CD4-positive, alpha-beta T cell (primary cell): Measurements from ENCODE around the gene HMGB1. TPM values are rescaled to one million over a fixed set of nuclear protein-coding genes. Genes with fewer than 3 reads are reported as not detected.

Experiments used
- ATAC-seq: fragments of 200-7000 bp; cut with Tn5 transposase; one replicate; pipeline ENCODE4 v1.10.0; 2022; ENCODE audit warnings: mild to moderate bottlenecking; ENCODE audit not compliant: poor library complexity
- CTCF ChIA-PET: fragments of 350-600 bp; sonication (Branson Sonifier 250); formaldehyde crosslinking; loops from one replicate; lab custom pipeline; 2021; ENCODE audit warnings: antibody characterized with exemption, inconsistent platforms; lab: Charles Lee
- POLR2A ChIA-PET: fragments of 350-600 bp; sonication (Branson Sonifier 250); formaldehyde crosslinking; loops from one replicate; lab custom pipeline; 2021; ENCODE audit warnings: antibody characterized with exemption, inconsistent platforms; lab: Charles Lee
- DNase-seq, 14 experiments: peaks; one replicate each; pipeline ENCODE4 v3.0.0-alpha.2; 2013 to 2020; ENCODE audit warnings: mixed read lengths in 2 of 14
- H3K27ac ChIP-seq, 2 donors: one replicate each; pipeline versions ENCODE4 v1.5.1 to v1.7.0; 2013; ENCODE audit warnings: low read length in 2 of 2, low read depth in 1 of 2, mild to moderate bottlenecking in 1 of 2
- H3K27me3 ChIP-seq, 2 experiments: 1 replicate in 1 of 2; 2 replicates in 1 of 2; pipeline versions ENCODE4 v1.6.1 to v1.7.0; 2013; ENCODE audit warnings: low read length in 2 of 2, control low read depth in 1 of 2, mild to moderate bottlenecking in 1 of 2, moderate library complexity in 1 of 2; ENCODE audit not compliant: insufficient read depth in 2 of 2, control insufficient read depth in 1 of 2
- H3K36me3 ChIP-seq: one replicate; pipeline ENCODE4 v1.6.1; 2013; ENCODE audit warnings: low read length, control low read depth; ENCODE audit not compliant: insufficient read depth
- H3K4me1 ChIP-seq: one replicate; pipeline ENCODE4 v1.6.1; 2013; ENCODE audit warnings: low read length, control low read depth; ENCODE audit not compliant: insufficient read depth
- H3K4me3 ChIP-seq: one replicate; pipeline ENCODE4 v1.5.1; 2013; ENCODE audit warnings: mild to moderate bottlenecking, low read length, moderate library complexity
- H3K9me3 ChIP-seq, 2 experiments: 1 replicate in 1 of 2; 2 replicates in 1 of 2; pipeline versions ENCODE4 v1.6.1 to v1.7.0; 2013; ENCODE audit warnings: low read length in 2 of 2, mild to moderate bottlenecking in 2 of 2, control low read depth in 1 of 2, moderate library complexity in 1 of 2; ENCODE audit not compliant: control insufficient read depth in 1 of 2, insufficient read depth in 1 of 2
- H3K27ac Mint-ChIP-seq: one replicate; pipeline ENCODE4 v1.8.0; 2020; ENCODE audit warnings: mixed read lengths
- H3K27me3 Mint-ChIP-seq: one replicate; pipeline ENCODE4 v1.8.0; 2021; ENCODE audit warnings: mixed read lengths
- H3K36me3 Mint-ChIP-seq: one replicate; pipeline ENCODE4 v1.8.0; 2021; ENCODE audit warnings: low read depth, mixed read lengths
- H3K4me1 Mint-ChIP-seq: one replicate; pipeline ENCODE4 v1.8.0; 2021; ENCODE audit warnings: low read depth, mixed read lengths
- H3K4me3 Mint-ChIP-seq: one replicate; pipeline ENCODE4 v1.8.0; 2020; ENCODE audit warnings: mild to moderate bottlenecking, mixed read lengths
- H3K9me3 Mint-ChIP-seq: one replicate; pipeline ENCODE4 v1.8.0; 2020; ENCODE audit warnings: mixed read lengths
- intact Hi-C, 2 experiments: fragments of 100-400 bp; cut with DNase I in 1 of 2; cut with micrococcal nuclease in 1 of 2; formaldehyde crosslinking; loops; one replicate each; pipeline versions ENCODE4 v1.15.1 to v1.9.0; 2023 to 2025; cut with DNase I, micrococcal nuclease
- total RNA-seq, 174 experiments: library from RNA in 2 of 174; stranded (reverse) in 2 of 174; gene quantifications; one replicate each; pipeline ENCODE4 v1.2.3 and lab custom pipeline; 2021 to 2026
- TF ChIP-seq, protein P1 (sequence below): fragments of 200-600 bp; IDR thresholded peaks from one replicate; pipeline ENCODE4 v1.8.0; 2022; ENCODE audit warnings: antibody characterized with exemption, mild to moderate bottlenecking

Gene HMGB1
- total RNA-seq, 2 experiments from 2014 or later, result 448 to 465 TPM

DNA sequence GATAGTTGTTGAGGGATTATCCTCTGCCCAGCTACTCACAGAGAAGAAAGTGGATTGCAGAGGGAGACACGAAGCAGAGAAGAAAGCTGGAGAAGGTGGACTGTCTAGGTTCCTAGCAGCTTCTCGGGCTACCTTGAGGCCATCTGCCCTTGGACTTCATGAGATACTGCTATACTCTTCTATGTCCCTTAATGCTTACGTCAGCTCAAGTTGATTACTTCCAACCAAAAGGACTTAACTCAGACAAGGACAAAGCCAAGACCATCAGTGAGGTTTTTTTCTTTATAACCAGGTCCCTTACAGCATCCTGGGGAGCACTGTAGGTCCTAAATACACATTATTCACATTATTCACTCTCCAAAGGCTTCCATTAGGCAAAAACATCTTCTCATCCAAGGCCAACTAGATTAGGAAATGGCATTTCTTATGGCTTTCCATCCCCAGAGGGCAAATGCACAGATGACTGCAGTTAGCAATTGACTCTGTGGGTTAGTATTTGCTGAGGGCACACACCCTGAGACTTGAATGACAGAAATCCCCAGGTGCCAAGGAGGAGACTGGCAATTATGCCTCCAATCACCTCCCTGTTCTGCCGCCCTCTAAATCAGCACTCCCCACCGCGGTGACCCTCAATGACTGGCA lies 47.5 kb downstream of the HMGB1 start:
- H3K27ac Mint-ChIP-seq, result no peak overlapping the region
- intact Hi-C loops, result loop anchor here in 1 of 2 experiments (5.0 kb wide), 1 partner anchor 106 kb away; no protein-coding TSS in a partner anchor
- DNase-seq (no peak), ATAC-seq (no peak)
- Histone ChIP-seq H3K4me1 (peaks cover 12% of the 10 kb centered on the region), H3K9me3 (no peaks in the 10 kb centered on the region), H3K36me3 (no peaks in the 10 kb centered on the region), H3K27me3 (no peaks in the 10 kb centered on the region), H3K4me3 (no peak overlapping the region), H3K27ac (no peak overlapping the region)
- H3K36me3 Mint-ChIP-seq, result no peaks in the 10 kb centered on the region
- no peaks in the 10 kb centered on the region for H3K9me3 Mint-ChIP-seq
- CTCF ChIA-PET, result interaction anchor here (1.0 to 1.4 kb wide), 2 partner anchors 10 to 22 kb away, joined by 3 read pairs; no protein-coding TSS in a partner anchor
- no peaks in the 10 kb centered on the region for H3K27me3 Mint-ChIP-seq
- peaks cover 38% of the 10 kb centered on the region for H3K4me1 Mint-ChIP-seq
- TF ChIP-seq, protein P1, sequence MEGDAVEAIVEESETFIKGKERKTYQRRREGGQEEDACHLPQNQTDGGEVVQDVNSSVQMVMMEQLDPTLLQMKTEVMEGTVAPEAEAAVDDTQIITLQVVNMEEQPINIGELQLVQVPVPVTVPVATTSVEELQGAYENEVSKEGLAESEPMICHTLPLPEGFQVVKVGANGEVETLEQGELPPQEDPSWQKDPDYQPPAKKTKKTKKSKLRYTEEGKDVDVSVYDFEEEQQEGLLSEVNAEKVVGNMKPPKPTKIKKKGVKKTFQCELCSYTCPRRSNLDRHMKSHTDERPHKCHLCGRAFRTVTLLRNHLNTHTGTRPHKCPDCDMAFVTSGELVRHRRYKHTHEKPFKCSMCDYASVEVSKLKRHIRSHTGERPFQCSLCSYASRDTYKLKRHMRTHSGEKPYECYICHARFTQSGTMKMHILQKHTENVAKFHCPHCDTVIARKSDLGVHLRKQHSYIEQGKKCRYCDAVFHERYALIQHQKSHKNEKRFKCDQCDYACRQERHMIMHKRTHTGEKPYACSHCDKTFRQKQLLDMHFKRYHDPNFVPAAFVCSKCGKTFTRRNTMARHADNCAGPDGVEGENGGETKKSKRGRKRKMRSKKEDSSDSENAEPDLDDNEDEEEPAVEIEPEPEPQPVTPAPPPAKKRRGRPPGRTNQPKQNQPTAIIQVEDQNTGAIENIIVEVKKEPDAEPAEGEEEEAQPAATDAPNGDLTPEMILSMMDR, result no peak
- POLR2A ChIA-PET, result interaction anchor here (0.7 to 2.5 kb wide), 6 partner anchors 10 to 199 kb away, joined by 3 to 12 read pairs (median 4); no protein-coding TSS in a partner anchor
- H3K4me3 Mint-ChIP-seq, result no peak overlapping the region

DNA sequence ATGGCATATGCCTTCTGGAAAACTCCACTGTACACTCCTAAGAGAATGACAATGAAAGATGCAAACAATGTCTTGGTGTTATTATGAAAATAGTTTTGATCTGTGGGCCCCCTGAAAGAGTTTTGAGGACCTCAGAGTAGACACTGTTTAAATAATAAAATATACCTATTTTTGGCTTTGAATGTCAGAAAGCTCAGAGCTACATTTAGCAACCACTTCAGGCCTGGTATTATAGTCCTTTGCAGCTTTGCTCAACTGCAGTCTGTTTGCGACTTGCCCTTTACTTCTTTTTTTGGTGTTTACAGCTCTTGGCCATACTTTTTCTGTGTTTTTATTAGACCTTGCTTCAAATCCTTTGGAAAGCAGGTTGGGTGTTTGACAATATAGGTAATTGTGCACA lies 49.3 kb downstream of the HMGB1 start:
- TF ChIP-seq, protein P1, result no peak
- no peak overlapping the region for H3K27ac Mint-ChIP-seq
- ATAC-seq, result no peak
- Histone ChIP-seq H3K27ac (no peak overlapping the region), H3K27me3 (no peaks in the 10 kb centered on the region), H3K36me3 (no peaks in the 10 kb centered on the region), H3K9me3 (no peaks in the 10 kb centered on the region), H3K4me3 (no peak overlapping the region), H3K4me1 (peaks cover 6% of the 10 kb centered on the region)
- no peak for DNase-seq
- peaks cover 37% of the 10 kb centered on the region for H3K4me1 Mint-ChIP-seq
- H3K36me3 Mint-ChIP-seq, result no peaks in the 10 kb centered on the region
- no peaks in the 10 kb centered on the region for H3K27me3 Mint-ChIP-seq
- no peaks in the 10 kb centered on the region for H3K9me3 Mint-ChIP-seq
- POLR2A ChIA-PET, result interaction anchor here (0.6 to 1.7 kb wide), 4 partner anchors 21 to 44 kb away, joined by 3 to 6 read pairs (median 4); no protein-coding TSS in a partner anchor
- intact Hi-C loops, result loop anchor here in 1 of 2 experiments (5.0 kb wide), 1 partner anchor 104 kb away; no protein-coding TSS in a partner anchor
- H3K4me3 Mint-ChIP-seq, result no peak overlapping the region
- CTCF ChIA-PET, result no interaction called here

DNA sequence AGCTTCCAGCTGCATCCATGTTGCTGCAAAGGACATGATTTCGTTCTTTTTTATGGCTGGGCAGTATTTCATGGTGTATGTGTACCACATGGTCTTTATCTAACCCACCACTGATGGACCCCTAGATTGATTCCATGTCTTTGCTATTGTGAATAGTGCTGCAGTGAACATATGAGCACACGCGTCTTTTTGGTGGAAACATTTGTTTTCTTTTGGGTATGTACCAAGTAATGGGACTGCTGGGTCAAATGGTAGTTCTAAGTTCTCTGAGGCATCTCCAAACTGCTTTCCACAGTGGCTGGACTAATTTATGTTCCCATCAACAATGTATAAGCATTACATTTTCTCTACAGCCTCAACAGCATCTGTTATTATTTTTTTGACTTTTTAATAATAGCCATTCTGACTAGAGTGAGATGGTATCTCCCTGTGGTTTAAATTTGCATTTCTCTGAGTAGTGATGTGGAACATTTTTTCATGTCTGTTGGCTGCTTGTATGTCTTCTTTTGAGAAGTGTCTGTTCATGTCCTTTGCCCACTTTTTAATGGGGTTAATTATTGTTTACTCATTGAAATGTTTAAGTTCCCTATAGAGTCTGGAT lies 50.2 kb downstream of the HMGB1 start:
- ATAC-seq (peak; percentile 63), DNase-seq (peak in 1 of 14 experiments; percentile 22)
- H3K36me3 Mint-ChIP-seq, result no peaks in the 10 kb centered on the region
- intact Hi-C loops, result loop anchor here in 1 of 2 experiments (5.0 kb wide), 1 partner anchor 103 kb away; no protein-coding TSS in a partner anchor
- no peak overlapping the region for H3K27ac ChIP-seq
- no peaks in the 10 kb centered on the region for H3K27me3 ChIP-seq
- no peaks in the 10 kb centered on the region for H3K36me3 ChIP-seq
- H3K27me3 Mint-ChIP-seq, result no peaks in the 10 kb centered on the region
- CTCF ChIA-PET, result interaction anchor here (1.3 kb wide), 1 partner anchor 41 kb away, joined by 4 read pairs; no protein-coding TSS in a partner anchor
- H3K4me1 Mint-ChIP-seq, result peaks cover 32% of the 10 kb centered on the region
- POLR2A ChIA-PET, result interaction anchor here (0.6 to 1.7 kb wide), 4 partner anchors 20 to 43 kb away, joined by 3 to 6 read pairs (median 4); no protein-coding TSS in a partner anchor
- no peak overlapping the region for H3K4me3 Mint-ChIP-seq
- H3K4me1 ChIP-seq, result no peaks in the 10 kb centered on the region
- TF ChIP-seq, protein P1, result no peak
- no peaks in the 10 kb centered on the region for H3K9me3 ChIP-seq
- no peak overlapping the region for H3K4me3 ChIP-seq
- H3K27ac Mint-ChIP-seq, result peak overlapping the region; percentile 32
- H3K9me3 Mint-ChIP-seq, result no peaks in the 10 kb centered on the region
